Measurements from ENCODE around the gene SMAP1. TPM values are rescaled to one million over a fixed set of nuclear protein-coding genes. Genes with fewer than 3 reads are reported as not detected.

Gene SMAP1
- total RNA-seq, 1 donor = 32.4 TPM

DNA sequence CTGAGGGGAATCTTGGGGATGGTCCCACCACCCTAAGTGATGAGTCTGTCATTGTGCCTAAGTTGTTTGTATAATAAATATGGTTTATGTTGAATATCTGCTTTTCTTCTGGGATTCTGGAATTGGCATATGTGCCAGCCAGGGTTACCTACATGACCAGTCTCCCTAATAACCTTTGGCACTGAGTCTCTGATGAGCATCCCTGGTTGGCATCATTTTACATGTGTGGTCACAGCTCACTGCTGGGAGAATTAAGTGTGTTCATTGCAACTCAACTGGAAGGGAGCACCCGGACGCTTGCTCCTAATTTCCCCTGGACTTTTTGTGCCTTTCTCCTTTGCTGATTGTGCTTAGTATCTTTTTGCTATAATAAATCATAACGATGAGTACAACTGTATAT, 8.1 kb downstream of the SMAP1 start:
- TF ChIP-seq CTCF (IDR thresholded peaks at IDR 0.05; ENCODE audit: insufficient read depth, low read length) = no peak
- DNase-seq (ENCODE audit: low read depth) = no peak
- H3K4me3 ChIP-seq (ENCODE audit: low read depth, low read length) = no peak overlapping the region

- DNase-seq (ENCODE audit: low read depth) = no peak
- H3K4me3 ChIP-seq (ENCODE audit: low read depth, low read length) = no peak overlapping the region
- TF ChIP-seq CTCF (IDR thresholded peaks at IDR 0.05; ENCODE audit: insufficient read depth, low read length) = no peak
These were observed 9.1 kb downstream of the SMAP1 start for GRCh38 chr6:70676821-70677220.

- no peak for TF ChIP-seq CTCF (IDR thresholded peaks at IDR 0.05; ENCODE audit: insufficient read depth, low read length)
- no peak overlapping the region for H3K4me3 ChIP-seq (ENCODE audit: low read depth, low read length)
- peak; percentile 33 for DNase-seq (ENCODE audit: low read depth)
These were observed 12.7 kb downstream of the SMAP1 start for GRCh38 chr6:70680396-70680795.

GRCh38 chr6:70684794-70685493, 17.3 kb downstream of the SMAP1 start:
- no peak for DNase-seq (ENCODE audit: low read depth)
- TF ChIP-seq CTCF (IDR thresholded peaks at IDR 0.05; ENCODE audit: insufficient read depth, low read length) = no peak
- no peak overlapping the region for H3K4me3 ChIP-seq (ENCODE audit: low read depth, low read length)

DNA sequence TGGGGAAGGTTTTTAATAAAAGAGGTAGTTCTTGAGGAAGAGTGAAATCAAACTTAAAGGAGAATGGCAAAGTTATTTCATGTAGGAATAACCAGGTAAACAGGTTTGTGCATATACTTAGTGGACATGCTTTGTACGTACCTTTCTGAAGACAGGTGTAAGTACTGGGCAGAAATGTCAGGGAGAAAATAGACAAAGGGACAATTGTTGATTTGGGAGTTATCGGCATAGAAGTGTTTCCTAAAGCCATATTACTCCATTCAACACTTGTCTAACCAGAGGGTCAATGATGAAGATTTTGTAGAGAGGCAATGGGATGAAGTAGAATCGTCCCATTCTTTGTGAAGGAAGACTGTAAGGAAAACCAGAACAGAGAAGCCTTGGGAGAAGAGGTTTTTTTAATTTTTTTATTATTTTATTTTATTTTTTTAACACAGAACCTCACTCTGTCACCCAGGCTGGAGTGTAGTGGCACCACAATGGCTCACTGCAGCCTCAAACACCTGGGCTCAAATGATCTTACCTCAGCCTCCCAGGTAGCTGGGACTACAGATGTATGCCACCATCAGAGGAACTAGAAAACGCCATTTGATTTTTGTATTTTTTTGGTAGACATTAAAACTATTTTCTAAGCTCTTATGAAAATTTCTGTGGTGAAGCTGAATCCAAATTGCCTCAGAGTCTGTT, 18.0 kb downstream of the SMAP1 start:
- H3K4me3 ChIP-seq (ENCODE audit: low read depth, low read length) = no peak overlapping the region
- DNase-seq (ENCODE audit: low read depth) = no peak
- no peak for TF ChIP-seq CTCF (IDR thresholded peaks at IDR 0.05; ENCODE audit: insufficient read depth, low read length)

- TF ChIP-seq CTCF (IDR thresholded peaks at IDR 0.05; ENCODE audit: insufficient read depth, low read length) = peak; percentile 63
- DNase-seq (ENCODE audit: low read depth) = peak; percentile 72
- H3K4me3 ChIP-seq (ENCODE audit: low read depth, low read length) = no peak overlapping the region
These were observed 19.0 kb downstream of the SMAP1 start for GRCh38 chr6:70686548-70687133.
